GM12892 (cell line): ENCODE results near the gene TRABD2B.

Source experiments
- POLR2AphosphoS5 ChIP-seq: IDR thresholded peaks from 2 replicates; pipeline ENCODE4 v1.6.1; 2011; ENCODE audit warnings: low read depth, low read length, control low read depth
- TAF1 ChIP-seq: IDR thresholded peaks from 2 replicates; pipeline ENCODE4 v1.6.1; 2011; ENCODE audit warnings: low read depth, mild to moderate bottlenecking, control low read depth, low read length, borderline replicate concordance

- no peak for TF ChIP-seq TAF1
- no peak for TF ChIP-seq POLR2AphosphoS5
Observed at GRCh38 chr1:47912756-47913155, 84.4 kb downstream of the TRABD2B start.
